WERI-Rb-1 (cell line): ENCODE measurements around the gene ENGASE.

ENCODE experiments used
- DNase-seq: peaks from one replicate; pipeline ENCODE4 v3.0.0-alpha.2; 2020
- H3K27ac ChIP-seq: fragments of 250-450 bp; sonication (Bioruptor Pico); 2 replicates; pipeline ENCODE4 v1.5.1; 2020; ENCODE audit warnings: mild to moderate bottlenecking, moderate library complexity
- H3K27me3 ChIP-seq: fragments of 250-450 bp; sonication (Bioruptor Pico); 2 replicates; pipeline ENCODE4 v1.5.1; 2021; ENCODE audit warnings: mild to moderate bottlenecking, low read depth, moderate library complexity; ENCODE audit not compliant: insufficient read depth, severe bottlenecking
- H3K36me3 ChIP-seq: fragments of 250-450 bp; sonication (Bioruptor Pico); 2 replicates; pipeline ENCODE4 v1.5.1; 2020; ENCODE audit warnings: mild to moderate bottlenecking, moderate library complexity
- H3K4me3 ChIP-seq: 2 replicates; pipeline ENCODE4 v1.5.1; 2011; ENCODE audit warnings: low read depth, mild to moderate bottlenecking, control low read depth, low read length
- H3K9me3 ChIP-seq: fragments of 250-450 bp; sonication (Bioruptor Pico); 2 replicates; pipeline ENCODE4 v1.5.1; 2021; ENCODE audit warnings: mild to moderate bottlenecking, moderate library complexity; ENCODE audit not compliant: severe bottlenecking
- TF ChIP-seq, protein P1 (sequence below): IDR thresholded peaks from 2 replicates; pipeline ENCODE4 v1.5.1; 2011; ENCODE audit warnings: low read depth, mild to moderate bottlenecking, control low read depth, inconsistent platforms, low read length

ENGASE gene

GRCh38 chr17:79123988-79124387, 49.4 kb downstream of the ENGASE start:
- Histone ChIP-seq H3K27me3 (no peaks in the 10 kb centered on the region), H3K9me3 (no peaks in the 10 kb centered on the region), H3K27ac (no peak overlapping the region), H3K36me3 (peaks cover 8% of the 10 kb centered on the region), H3K4me3 (no peak overlapping the region)
- TF ChIP-seq, protein P1, sequence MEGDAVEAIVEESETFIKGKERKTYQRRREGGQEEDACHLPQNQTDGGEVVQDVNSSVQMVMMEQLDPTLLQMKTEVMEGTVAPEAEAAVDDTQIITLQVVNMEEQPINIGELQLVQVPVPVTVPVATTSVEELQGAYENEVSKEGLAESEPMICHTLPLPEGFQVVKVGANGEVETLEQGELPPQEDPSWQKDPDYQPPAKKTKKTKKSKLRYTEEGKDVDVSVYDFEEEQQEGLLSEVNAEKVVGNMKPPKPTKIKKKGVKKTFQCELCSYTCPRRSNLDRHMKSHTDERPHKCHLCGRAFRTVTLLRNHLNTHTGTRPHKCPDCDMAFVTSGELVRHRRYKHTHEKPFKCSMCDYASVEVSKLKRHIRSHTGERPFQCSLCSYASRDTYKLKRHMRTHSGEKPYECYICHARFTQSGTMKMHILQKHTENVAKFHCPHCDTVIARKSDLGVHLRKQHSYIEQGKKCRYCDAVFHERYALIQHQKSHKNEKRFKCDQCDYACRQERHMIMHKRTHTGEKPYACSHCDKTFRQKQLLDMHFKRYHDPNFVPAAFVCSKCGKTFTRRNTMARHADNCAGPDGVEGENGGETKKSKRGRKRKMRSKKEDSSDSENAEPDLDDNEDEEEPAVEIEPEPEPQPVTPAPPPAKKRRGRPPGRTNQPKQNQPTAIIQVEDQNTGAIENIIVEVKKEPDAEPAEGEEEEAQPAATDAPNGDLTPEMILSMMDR: no peak
- no peak for DNase-seq

- H3K27ac ChIP-seq: no peak overlapping the region
- no peaks in the 10 kb centered on the region for H3K27me3 ChIP-seq
- peaks cover 3% of the 10 kb centered on the region for H3K9me3 ChIP-seq
- peaks cover 11% of the 10 kb centered on the region for H3K36me3 ChIP-seq
- no peak for DNase-seq
- TF ChIP-seq, protein P1: no peak
- H3K4me3 ChIP-seq: no peak overlapping the region
These were observed 50.0 kb downstream of the ENGASE start for GRCh38 chr17:79124513-79125209.

GRCh38 chr17:79125503-79125902, 50.9 kb downstream of the ENGASE start:
- no peak for DNase-seq
- TF ChIP-seq, protein P1: no peak

DNA sequence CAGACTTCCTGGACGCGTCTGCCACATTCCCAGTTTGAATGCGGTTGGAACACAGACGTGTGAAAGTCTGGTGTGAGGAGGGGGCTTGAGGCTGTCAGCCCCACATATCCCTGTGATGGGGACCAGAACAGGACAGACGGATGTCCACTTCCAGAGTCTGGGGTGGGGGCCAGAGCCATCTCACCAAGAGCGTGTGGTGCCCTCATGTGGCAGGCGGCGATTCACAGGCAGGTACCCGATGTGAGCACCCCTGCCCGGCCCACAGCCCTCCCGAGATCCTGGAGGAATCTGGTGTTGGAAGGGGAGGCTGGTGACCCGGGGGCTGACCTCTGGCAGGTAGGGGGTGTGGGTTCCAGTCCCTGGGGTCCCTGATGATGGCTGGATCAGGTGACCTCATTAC, 51.5 kb downstream of the ENGASE start:
- Histone ChIP-seq H3K27ac (no peak overlapping the region), H3K9me3 (peaks cover 3% of the 10 kb centered on the region), H3K27me3 (no peaks in the 10 kb centered on the region), H3K36me3 (peaks cover 11% of the 10 kb centered on the region), H3K4me3 (no peak overlapping the region)
- DNase-seq: peak; percentile 73
- TF ChIP-seq, protein P1: peak; percentile 74

More at GRCh38 chr17:79125503-79125902, 50.9 kb downstream of the ENGASE start:
- H3K36me3 ChIP-seq: peaks cover 11% of the 10 kb centered on the region
- no peak overlapping the region for H3K4me3 ChIP-seq
- H3K27me3 ChIP-seq: no peaks in the 10 kb centered on the region
- H3K9me3 ChIP-seq: peaks cover 3% of the 10 kb centered on the region
- H3K27ac ChIP-seq: no peak overlapping the region

GRCh38 chr17:79127534-79128135, 53.0 kb downstream of the ENGASE start:
- Histone ChIP-seq H3K27me3 (no peaks in the 10 kb centered on the region), H3K36me3 (peaks cover 11% of the 10 kb centered on the region), H3K4me3 (no peak overlapping the region), H3K27ac (no peak overlapping the region), H3K9me3 (peaks cover 3% of the 10 kb centered on the region)
- TF ChIP-seq, protein P1: no peak
- DNase-seq: no peak
